ENCODE data around the gene SRGAP2. TPM values are rescaled to one million over a fixed set of nuclear protein-coding genes. Genes with fewer than 3 reads are reported as not detected.
"Not testable (repeated sequence)": the region's sequence is repeated elsewhere in the genome, so short reads cannot be mapped to it uniquely, and the experiment has no call there.

The SRGAP2 gene
- total RNA-seq, 1 experiment from 2014 or later: 138 TPM

GRCh38 chr1:206252680-206253335 lies 49.5 kb downstream of the SRGAP2 start:
- Histone ChIP-seq H3K27ac (ENCODE audit: low read length) (peak overlapping the region; percentile 62), H3K4me1 (ENCODE audit: low read length) (peaks cover 34% of the 10 kb centered on the region)
- H3K79me2 ChIP-seq (ENCODE audit: low read length); H3K4me2 ChIP-seq (ENCODE audit: low read depth, low read length, poor library complexity, severe bottlenecking); H3K9me3 ChIP-seq (ENCODE audit: low read length); H3K4me3 ChIP-seq (ENCODE audit: low read length); H3K27me3 ChIP-seq (ENCODE audit: low read length); H3K36me3 ChIP-seq (ENCODE audit: insufficient read depth, low read length); H2AFZ ChIP-seq (ENCODE audit: low read length); H3K9me2 ChIP-seq (replicated peaks; ENCODE audit: insufficient read depth, low read length); H4K20me1 ChIP-seq (ENCODE audit: insufficient read depth, low read depth, low read length); H3K9ac ChIP-seq (ENCODE audit: low read length): not testable (repeated sequence)
- peak; percentile 49 for DNase-seq

Other genes with a start within 250 kb of the SRGAP2 start
- gene RAB7B, start 200.1 kb upstream of the SRGAP2 start, total RNA-seq (2014; rRNA removed; shearing (Covaris generic); ENCODE audit: low replicate concordance): not detected in 2 replicates
- not detected in 2 replicates for gene CTSE, start 179.6 kb upstream of the SRGAP2 start, total RNA-seq (2014; rRNA removed; shearing (Covaris generic); ENCODE audit: low replicate concordance)
- not detected in 2 replicates for gene RHEX, start 150.4 kb upstream of the SRGAP2 start, total RNA-seq (2014; rRNA removed; shearing (Covaris generic); ENCODE audit: low replicate concordance)
- not detected in 2 replicates for gene AVPR1B, start 86.2 kb upstream of the SRGAP2 start, total RNA-seq (2014; rRNA removed; shearing (Covaris generic); ENCODE audit: low replicate concordance)
- 27.6 and 29.0 TPM in 2 replicates for gene FAM72A, start 702 bp upstream of the SRGAP2 start, total RNA-seq (2014; rRNA removed; shearing (Covaris generic); ENCODE audit: low replicate concordance)